Measurements from ENCODE around the gene ZNF322. TPM values are rescaled to one million over a fixed set of nuclear protein-coding genes. Genes with fewer than 3 reads are reported as not detected.
"Not testable (repeated sequence)": the region's sequence is repeated elsewhere in the genome, so short reads cannot be mapped to it uniquely, and the experiment has no call there.

ZNF322 gene, protein sequence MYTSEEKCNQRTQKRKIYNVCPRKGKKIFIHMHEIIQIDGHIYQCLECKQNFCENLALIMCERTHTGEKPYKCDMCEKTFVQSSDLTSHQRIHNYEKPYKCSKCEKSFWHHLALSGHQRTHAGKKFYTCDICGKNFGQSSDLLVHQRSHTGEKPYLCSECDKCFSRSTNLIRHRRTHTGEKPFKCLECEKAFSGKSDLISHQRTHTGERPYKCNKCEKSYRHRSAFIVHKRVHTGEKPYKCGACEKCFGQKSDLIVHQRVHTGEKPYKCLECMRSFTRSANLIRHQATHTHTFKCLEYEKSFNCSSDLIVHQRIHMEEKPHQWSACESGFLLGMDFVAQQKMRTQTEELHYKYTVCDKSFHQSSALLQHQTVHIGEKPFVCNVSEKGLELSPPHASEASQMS
- 1 to 10 TPM; 3.8 to 7.2 (median 4.3) TPM for polyA plus RNA-seq

GRCh38 chr6:26659042-26659999, at the start of gene ZNF322:
ZNF322 (minus strand) TSS chr6:26659746; CDS start chr6:26638553, 21,193 bp downstream.
- 0 to 4% (median 1%) methylated on average over 45 to 53 of the region's 56 CpGs for WGBS, 3 donors

DNA sequence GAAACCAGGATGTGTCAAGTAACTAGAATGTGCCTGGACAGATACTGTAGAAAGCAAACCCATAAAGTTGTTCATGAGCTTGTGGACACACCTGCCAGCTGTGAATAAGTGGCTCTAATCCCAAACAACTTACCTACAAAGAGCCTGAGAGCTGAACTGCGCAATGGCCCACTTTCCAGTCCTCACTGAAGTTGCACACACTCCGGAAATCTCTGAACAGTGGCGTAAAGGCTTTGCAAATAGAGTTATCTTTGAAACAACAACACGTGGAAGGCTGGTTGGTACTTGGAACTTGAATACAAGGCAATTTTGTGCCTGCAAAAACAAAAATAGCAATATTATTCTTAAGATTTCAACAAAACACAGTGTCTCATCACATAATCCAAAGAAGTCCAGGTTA, 46.2 kb upstream of the ZNF322 start:
- not testable (repeated sequence) for H3K27ac ChIP-seq (ENCODE audit: low read depth, low read length)
- no CpG with 5 or more reads among the region's 4 CpGs for WGBS, 3 donors

More at GRCh38 chr6:26659042-26659999, at the start of gene ZNF322:
- no peak within 1 kb of the TSS for H3K27ac ChIP-seq (ENCODE audit: low read depth, low read length)

- no CpG with 5 or more reads among the region's 5 CpGs for WGBS, 3 donors
- not testable (repeated sequence) for H3K27ac ChIP-seq (ENCODE audit: low read depth, low read length)
Measured at GRCh38 chr6:26705352-26705751, 45.8 kb upstream of the ZNF322 start.

DNA sequence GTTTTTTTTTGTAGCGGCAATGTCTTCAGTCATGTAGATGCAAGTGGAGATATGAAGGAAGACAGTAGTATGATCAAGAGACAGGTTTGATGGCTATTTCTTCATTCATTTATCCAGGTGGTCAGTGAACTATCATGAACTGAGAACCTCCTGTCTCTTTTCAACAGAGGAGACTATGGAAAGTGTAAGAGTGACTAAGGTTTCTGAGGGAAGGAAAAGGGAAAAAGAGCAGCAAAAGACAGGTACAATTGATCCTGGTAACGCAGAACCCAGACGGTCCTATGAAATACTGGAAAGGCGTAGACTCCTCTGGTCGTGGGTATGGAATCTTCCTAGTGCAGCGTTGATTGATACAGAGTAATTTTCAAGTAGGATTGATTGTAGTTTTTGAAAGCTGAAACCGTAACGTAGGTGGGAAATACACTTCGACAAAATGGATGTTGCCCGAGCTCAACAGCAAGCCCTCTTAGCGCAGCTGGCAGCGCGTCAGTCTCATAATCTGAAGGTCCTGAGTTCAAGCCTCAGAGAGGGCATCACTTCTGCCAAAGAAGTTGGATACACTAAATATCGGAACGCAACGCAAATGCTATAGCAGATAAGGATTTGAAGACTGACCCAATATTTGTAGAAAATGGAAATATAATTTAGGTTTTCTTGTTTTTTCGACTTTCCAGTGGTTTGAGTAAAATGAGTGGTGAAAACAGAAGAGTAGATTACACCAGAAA, 41.6 kb upstream of the ZNF322 start:
- no CpG with 5 or more reads among the region's 17 CpGs for WGBS, 3 donors
- H3K27ac ChIP-seq (ENCODE audit: low read depth, low read length), result not testable (repeated sequence)

GRCh38 chr6:26697496-26697895, 38.0 kb upstream of the ZNF322 start:
- WGBS, 3 donors, result no CpG with 5 or more reads among the region's 16 CpGs
- H3K27ac ChIP-seq (ENCODE audit: low read depth, low read length), result not testable (repeated sequence)

DNA sequence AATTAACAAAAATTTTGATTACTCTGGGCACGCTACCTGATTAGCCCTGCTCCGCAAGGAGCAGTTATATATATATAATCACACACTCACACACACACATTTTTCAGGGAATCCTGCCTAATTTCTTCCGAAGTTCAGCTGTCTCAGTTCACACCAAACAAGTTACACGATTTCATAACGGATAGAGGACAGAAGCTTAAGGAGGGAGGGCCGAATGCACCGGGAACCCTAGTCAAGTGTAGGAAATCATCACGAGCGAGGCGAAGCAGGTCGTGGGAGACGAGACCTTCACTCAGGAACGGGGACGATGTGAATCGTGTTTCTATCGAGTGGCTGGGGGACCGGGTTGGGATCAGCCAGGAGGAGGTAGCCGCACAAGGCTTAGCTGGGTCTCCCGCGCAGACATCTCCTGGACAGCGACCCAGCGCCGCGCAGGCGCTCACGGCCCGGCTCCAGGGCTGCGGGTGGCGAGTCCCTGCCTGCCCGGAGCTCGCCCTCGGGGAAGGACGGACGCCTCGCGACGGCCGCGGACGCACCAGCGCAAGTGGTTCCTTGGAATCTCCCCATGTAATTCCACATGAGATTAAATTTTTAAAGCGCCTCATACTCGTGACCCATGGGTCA, 29.9 kb upstream of the ZNF322 start:
- WGBS, 3 donors, result no CpG with 5 or more reads among the region's 43 CpGs
- H3K27ac ChIP-seq (ENCODE audit: low read depth, low read length), result not testable (repeated sequence)

- not testable (repeated sequence) for H3K27ac ChIP-seq (ENCODE audit: low read depth, low read length)
- WGBS, 3 donors, result 60% methylated on average over 1 of the region's 5 CpGs; no CpG with 5 or more reads in 2 of the 3 donors
Measured at GRCh38 chr6:26682435-26683042, 23.0 kb upstream of the ZNF322 start.

GRCh38 chr6:26673287-26673686, 13.7 kb upstream of the ZNF322 start:
- WGBS, 3 donors, result no CpG with 5 or more reads among the region's 5 CpGs

GRCh38 chr6:26670558-26670957, 11.0 kb upstream of the ZNF322 start:
- WGBS, 3 donors, result 68 to 85% (median 78%) methylated on average over 7 of the region's 7 CpGs
- not testable (repeated sequence) for H3K27ac ChIP-seq (ENCODE audit: low read depth, low read length)

More at GRCh38 chr6:26673287-26673686, 13.7 kb upstream of the ZNF322 start:
- H3K27ac ChIP-seq (ENCODE audit: low read depth, low read length), result not testable (repeated sequence)

DNA sequence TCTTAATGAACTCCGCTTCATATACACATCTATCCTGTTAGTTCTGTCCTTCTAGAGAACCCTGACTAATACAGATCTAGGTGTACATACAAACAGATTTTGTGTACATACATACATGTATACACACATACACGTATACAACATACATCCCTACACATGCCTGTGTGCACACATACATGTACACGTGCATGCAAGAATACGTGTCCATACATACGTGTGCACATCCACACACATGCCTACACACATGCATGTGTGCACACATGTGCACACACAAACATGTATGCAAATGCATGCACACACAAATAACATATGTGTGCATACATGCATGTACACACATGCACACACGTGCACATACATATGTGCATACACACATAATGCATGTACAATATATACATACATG, 10.5 kb upstream of the ZNF322 start:
- WGBS, 3 donors, result 82 to 91% (median 88%) methylated on average over 6 of the region's 6 CpGs
- not testable (repeated sequence) for H3K27ac ChIP-seq (ENCODE audit: low read depth, low read length)

GRCh38 chr6:26660000-26660361, 435 bp upstream of the ZNF322 start:
- WGBS, 3 donors, result 0% methylated on average over 5 of the region's 5 CpGs
- H3K27ac ChIP-seq (ENCODE audit: low read depth, low read length), result no peak overlapping the region

GRCh38 chr6:26657256-26657655, 2.3 kb downstream of the ZNF322 start:
- no peak overlapping the region for H3K27ac ChIP-seq (ENCODE audit: low read depth, low read length)
- WGBS, 3 donors, result 88 to 94% (median 94%) methylated on average over 4 of the region's 4 CpGs

- WGBS, 3 donors, result 95% methylated on average over 5 of the region's 5 CpGs
- no peak overlapping the region for H3K27ac ChIP-seq (ENCODE audit: low read depth, low read length)
Measured at GRCh38 chr6:26653007-26653406, 6.5 kb downstream of the ZNF322 start.

- no peak overlapping the region for H3K27ac ChIP-seq (ENCODE audit: low read depth, low read length)
Measured at GRCh38 chr6:26651133-26651781, 8.3 kb downstream of the ZNF322 start.

GRCh38 chr6:26646074-26646473, 13.5 kb downstream of the ZNF322 start:
- no peak overlapping the region for H3K27ac ChIP-seq (ENCODE audit: low read depth, low read length)
- 97 to 100% (median 97%) methylated on average over 1 of the region's 1 CpG for WGBS, 3 donors

- 96 to 100% (median 99%) methylated on average over 2 of the region's 2 CpGs for WGBS, 3 donors
- H3K27ac ChIP-seq (ENCODE audit: low read depth, low read length), result no peak overlapping the region
Measured at GRCh38 chr6:26640806-26641205, 18.7 kb downstream of the ZNF322 start.

DNA sequence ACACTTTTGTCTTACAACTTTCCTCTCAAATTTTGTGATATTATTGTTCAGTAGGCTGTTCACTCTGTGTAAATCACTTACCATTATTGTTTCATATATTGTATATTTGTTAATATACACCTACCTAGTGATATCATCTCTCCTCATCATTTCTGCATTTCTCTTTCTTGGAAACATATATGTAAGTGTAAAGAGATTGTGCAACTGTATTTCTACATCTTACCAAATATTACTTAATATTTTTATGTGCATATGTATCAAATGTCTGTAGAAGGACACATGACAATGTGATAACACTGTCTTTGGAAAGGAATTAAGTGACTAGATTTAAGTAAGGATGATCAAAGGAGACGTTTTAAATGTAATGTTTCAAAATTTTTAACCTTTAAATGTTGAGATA, 30.2 kb downstream of the ZNF322 start:
- no peak overlapping the region for H3K27ac ChIP-seq (ENCODE audit: low read depth, low read length)
- 42 to 62% (median 44%) methylated on average over 1 of the region's 1 CpG for WGBS, 3 donors

Measured in adipose tissue (tissue), 3 donors.